ENCODE results near the gene NKAIN4. TPM values are rescaled to one million over a fixed set of nuclear protein-coding genes. Genes with fewer than 3 reads are reported as not detected.

Gene NKAIN4
- total and polyA plus RNA-seq, 7 donors = not detected

- Histone ChIP-seq H3K4me1 (no peaks in the 10 kb centered on the region), H3K9me3 (no peaks in the 10 kb centered on the region), H3K27ac (no peak overlapping the region), H3K4me3 (no peak overlapping the region), H3K27me3 (ENCODE audit: insufficient read depth in 3 of 3, low read length in 2 of 3) (peaks cover 0 to 67% (median 22%) of the 10 kb centered on the region in 3 donors), H3K36me3 (ENCODE audit: insufficient read depth in 1 of 2, low read depth in 1 of 2) (no peaks in the 10 kb centered on the region)
- WGBS, 3 donors = 40 to 47% (median 43%) methylated on average over 17 of the region's 17 CpGs
- TF ChIP-seq CTCF (IDR thresholded peaks at IDR 0.05) = no peak
- DNase-seq (no peak), ATAC-seq (no peak)
- intact Hi-C loops (cut with DNase I) = no loop called here
These were observed 41.2 kb upstream of the NKAIN4 start for GRCh38 chr20:63295422-63295821.

- ATAC-seq = no peak
- Histone ChIP-seq H3K4me3 (no peak overlapping the region), H3K27me3 (ENCODE audit: insufficient read depth in 3 of 3, low read length in 2 of 3) (peaks cover 0 to 67% (median 22%) of the 10 kb centered on the region in 3 donors), H3K4me1 (no peaks in the 10 kb centered on the region), H3K36me3 (ENCODE audit: insufficient read depth in 1 of 2, low read depth in 1 of 2) (no peaks in the 10 kb centered on the region), H3K9me3 (no peaks in the 10 kb centered on the region), H3K27ac (no peak overlapping the region)
- TF ChIP-seq CTCF (IDR thresholded peaks at IDR 0.05) = no peak
- WGBS, 3 donors = 49 to 61% (median 49%) methylated on average over 18 to 19 of the region's 19 CpGs
- intact Hi-C loops (cut with DNase I) = no loop called here
- DNase-seq = no peak
These were observed 40.8 kb upstream of the NKAIN4 start for GRCh38 chr20:63295018-63295417.

GRCh38 chr20:63294536-63294900 lies 40.3 kb upstream of the NKAIN4 start:
- intact Hi-C loops (cut with DNase I) = no loop called here
- DNase-seq = no peak
- no peaks in the 10 kb centered on the region for H3K9me3 ChIP-seq
- no peak overlapping the region for H3K27ac ChIP-seq
- H3K36me3 ChIP-seq (ENCODE audit: insufficient read depth in 1 of 2, low read depth in 1 of 2) = no peaks in the 10 kb centered on the region
- H3K27me3 ChIP-seq (ENCODE audit: insufficient read depth in 3 of 3, low read length in 2 of 3) = peaks cover 0 to 67% (median 22%) of the 10 kb centered on the region in 3 donors
- 79 to 84% (median 81%) methylated on average over 11 to 12 of the region's 12 CpGs for whole genome bisulfite sequencing, 3 donors
- no peak for TF ChIP-seq CTCF (IDR thresholded peaks at IDR 0.05)
- H3K4me1 ChIP-seq = no peaks in the 10 kb centered on the region
- H3K4me3 ChIP-seq = no peak overlapping the region
- ATAC-seq = no peak

- Histone ChIP-seq H3K36me3 (ENCODE audit: insufficient read depth in 1 of 2, low read depth in 1 of 2) (peaks cover 0 to 4% of the 10 kb centered on the region in 2 donors), H3K27me3 (ENCODE audit: insufficient read depth in 3 of 3, low read length in 2 of 3) (peaks cover 0 to 62% (median 18%) of the 10 kb centered on the region in 3 donors), H3K27ac (no peak overlapping the region), H3K4me3 (no peak overlapping the region), H3K4me1 (no peaks in the 10 kb centered on the region), H3K9me3 (no peaks in the 10 kb centered on the region)
- 44 to 51% (median 47%) methylated on average over 8 to 19 of the region's 22 CpGs for WGBS, 3 donors
- TF ChIP-seq CTCF (IDR thresholded peaks at IDR 0.05) = no peak
- no peak for DNase-seq
- no peak for ATAC-seq
- intact Hi-C loops (cut with DNase I) = no loop called here
These were observed 39.7 kb upstream of the NKAIN4 start for GRCh38 chr20:63293871-63294535.

GRCh38 chr20:63293456-63293855 lies 39.2 kb upstream of the NKAIN4 start:
- Histone ChIP-seq H3K36me3 (ENCODE audit: insufficient read depth in 1 of 2, low read depth in 1 of 2) (peaks cover 5 to 9% of the 10 kb centered on the region in 2 donors), H3K27ac (no peak overlapping the region), H3K27me3 (ENCODE audit: insufficient read depth in 3 of 3, low read length in 2 of 3) (peaks cover 0 to 56% (median 16%) of the 10 kb centered on the region in 3 donors), H3K9me3 (no peaks in the 10 kb centered on the region), H3K4me1 (no peaks in the 10 kb centered on the region), H3K4me3 (no peak overlapping the region)
- intact Hi-C loops (cut with DNase I) = no loop called here
- WGBS, 3 donors = 29 to 41% (median 30%) methylated on average over 10 to 11 of the region's 11 CpGs
- ATAC-seq (no peak), DNase-seq (no peak)
- no peak for TF ChIP-seq CTCF (IDR thresholded peaks at IDR 0.05)
